ENCODE data around the gene MYH6.
"Not testable (repeated sequence)": the region's sequence is repeated elsewhere in the genome, so short reads cannot be mapped to it uniquely, and the experiment has no call there.

MYH6 gene

GRCh38 chr14:23435543-23436326, 27.7 kb upstream of the MYH6 start, which contains the start of gene MYH7:
MYH7 (minus strand) TSS chr14:23435660; CDS start chr14:23433732, 1,928 bp downstream.
- no peak for DNase-seq

DNA sequence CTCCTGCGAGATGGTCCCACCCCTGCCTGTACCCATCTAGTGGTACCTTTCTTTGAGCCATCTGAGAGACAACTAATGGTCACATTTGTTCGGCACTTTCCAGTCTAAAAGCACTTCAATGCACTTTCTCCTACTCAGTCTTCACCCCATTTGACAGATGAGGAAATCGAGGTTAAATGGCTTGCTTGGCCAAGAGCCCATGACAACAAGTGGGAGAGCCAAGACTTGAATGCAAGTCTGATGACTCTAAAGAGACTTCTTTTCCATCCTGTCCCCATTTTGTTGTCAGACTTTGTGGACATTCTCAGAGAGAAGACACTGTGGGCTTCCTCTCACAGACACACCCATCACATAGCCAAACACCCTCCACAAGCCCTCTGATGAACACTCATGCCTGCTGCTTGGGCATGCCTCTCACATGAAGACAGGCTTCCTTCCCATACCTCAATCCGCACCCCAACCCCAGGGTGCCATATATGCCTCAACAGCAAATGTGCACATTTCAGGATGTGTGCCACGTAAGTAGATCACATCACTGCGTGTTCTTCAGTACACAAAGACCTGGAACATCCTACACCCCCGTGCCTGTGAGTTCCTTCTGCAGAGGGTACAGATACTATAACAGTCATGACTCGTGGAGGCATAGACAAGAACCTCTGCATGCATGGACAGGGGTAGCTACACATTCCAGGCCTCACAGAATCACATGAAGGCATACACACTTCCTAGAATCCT, 26.6 kb upstream of the MYH6 start:
- no peak for DNase-seq

GRCh38 chr14:23433457-23433856, 25.4 kb upstream of the MYH6 start:
- DNase-seq = no peak

GRCh38 chr14:23432946-23433345, 24.9 kb upstream of the MYH6 start:
- no peak for DNase-seq

DNA sequence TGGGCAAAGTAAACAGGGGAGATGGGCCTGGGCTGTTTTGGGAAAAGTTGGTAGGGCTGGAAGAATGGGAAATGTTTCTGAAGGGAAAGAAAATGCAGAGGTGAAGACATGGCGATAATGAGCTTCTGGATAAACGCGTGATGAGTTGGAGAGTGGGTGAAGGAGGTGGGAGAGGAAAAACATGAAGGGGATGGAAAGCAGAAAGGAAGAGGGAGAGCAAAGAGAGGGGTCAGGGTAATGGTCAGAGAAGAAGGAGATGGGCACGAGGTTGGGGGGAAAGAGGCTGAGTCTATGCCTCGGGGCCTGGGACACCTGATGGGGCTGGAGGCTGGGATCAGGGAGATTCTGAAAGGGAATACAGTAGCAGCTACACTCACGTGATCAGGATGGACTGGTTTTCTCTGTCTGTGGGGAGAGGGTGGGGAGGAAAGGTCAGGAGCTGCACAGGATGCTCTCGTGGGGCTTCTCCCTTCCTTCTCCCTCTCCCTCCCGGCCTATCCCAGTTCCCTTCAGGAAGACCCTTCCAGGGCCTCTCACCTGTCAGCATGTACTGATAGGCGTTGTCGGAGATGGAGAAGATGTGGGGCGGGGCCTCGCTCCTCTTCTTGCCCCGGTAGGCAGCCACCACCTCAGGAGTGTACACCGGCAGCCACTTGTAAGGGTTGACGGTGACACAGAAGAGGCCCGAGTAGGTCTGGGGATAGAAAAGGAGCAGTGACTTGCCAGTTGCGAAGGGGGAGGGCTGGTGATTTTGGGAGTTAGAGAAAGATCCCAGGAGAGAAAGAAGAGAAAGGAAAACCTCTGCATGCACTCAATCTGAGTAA, 24.2 kb upstream of the MYH6 start:
- DNase-seq = no peak

- DNase-seq = no peak
These were observed 23.4 kb upstream of the MYH6 start for GRCh38 chr14:23431486-23431885.

- DNase-seq = no peak
These were observed 22.6 kb upstream of the MYH6 start for GRCh38 chr14:23430723-23431085.

DNA sequence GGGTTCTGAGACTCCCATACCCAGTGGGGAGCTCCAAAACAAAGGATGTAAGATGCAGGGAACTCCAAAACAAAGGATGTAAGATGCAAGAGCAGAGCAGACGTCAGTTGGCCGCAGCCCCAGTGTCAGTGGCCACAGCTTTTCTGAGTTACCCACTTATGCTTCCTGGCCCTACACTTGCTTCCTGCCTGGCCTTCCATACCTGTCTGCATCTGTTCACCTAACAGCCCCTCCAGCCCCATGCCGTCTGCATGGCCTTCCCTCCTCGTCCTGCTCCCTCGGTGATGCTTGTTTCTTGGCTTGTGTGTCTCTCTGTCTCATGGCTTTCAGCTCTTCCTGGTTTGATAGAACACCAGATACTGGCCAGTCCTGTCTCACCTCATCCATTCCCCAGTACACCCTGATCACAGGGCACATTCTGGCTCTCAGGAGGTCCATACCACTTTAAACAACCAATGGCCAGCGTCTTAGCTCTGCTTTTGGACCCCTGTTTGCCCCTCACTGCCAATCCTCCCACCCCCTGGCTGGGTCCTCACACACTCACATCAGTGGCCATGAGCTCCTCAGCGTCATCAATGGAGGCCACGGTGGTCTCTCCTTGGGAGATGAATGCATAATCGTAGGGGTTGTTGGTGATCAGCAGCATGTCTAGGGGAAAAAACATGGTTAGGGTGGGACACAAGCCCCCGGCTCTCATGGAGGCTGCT, 22.1 kb upstream of the MYH6 start:
- no peak for DNase-seq

GRCh38 chr14:23428686-23429495, 20.8 kb upstream of the MYH6 start:
- no peak for DNase-seq

DNA sequence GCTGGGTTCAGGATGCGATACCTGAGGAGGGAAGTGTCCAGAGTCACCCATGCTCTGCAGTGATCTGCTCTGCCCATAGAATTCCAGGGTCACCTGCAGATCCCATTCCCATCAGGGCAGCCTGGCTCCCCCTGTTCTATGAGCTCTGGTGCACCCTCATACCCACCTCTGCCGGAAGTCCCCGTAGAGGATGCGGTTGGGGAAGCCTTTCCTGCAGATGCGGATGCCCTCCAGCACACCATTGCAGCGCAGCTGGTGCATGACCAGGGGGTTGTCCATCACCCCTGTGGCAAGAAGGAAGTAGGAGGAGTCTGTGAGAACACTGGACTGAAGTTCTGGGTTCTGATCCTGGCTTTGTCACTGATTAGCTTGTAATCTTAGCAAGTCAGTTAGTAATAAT, 17.7 kb upstream of the MYH6 start:
- not testable (repeated sequence) for DNase-seq

- DNase-seq = no peak
These were observed 17.1 kb upstream of the MYH6 start for GRCh38 chr14:23425169-23425568.

GRCh38 chr14:23423657-23424056, 15.6 kb upstream of the MYH6 start:
- DNase-seq = no peak

- DNase-seq = no peak
These were observed 13.5 kb upstream of the MYH6 start for GRCh38 chr14:23421594-23421993.

DNA sequence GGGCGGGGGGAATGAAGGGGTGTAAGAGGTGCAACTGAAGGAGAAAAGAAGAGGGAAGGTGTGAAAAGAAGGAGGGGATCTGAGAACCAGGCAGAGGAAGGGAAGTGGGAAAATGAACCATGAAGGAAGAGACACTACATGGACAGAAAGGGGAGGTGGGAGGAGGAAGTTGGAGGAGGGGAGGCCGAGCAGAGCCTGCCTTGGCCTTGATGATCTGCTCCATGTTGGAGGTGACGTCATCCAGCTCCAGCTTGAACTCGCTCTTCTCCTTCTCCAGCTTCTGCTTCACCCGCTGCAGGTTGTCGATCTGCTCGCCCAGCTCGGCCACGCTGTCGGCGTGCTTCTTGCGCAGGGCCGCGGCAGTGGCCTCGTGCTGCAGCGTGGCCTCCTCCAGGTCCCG, 11.6 kb upstream of the MYH6 start:
- DNase-seq = not testable (repeated sequence)

- no peak for DNase-seq
These were observed 9.9 kb upstream of the MYH6 start for GRCh38 chr14:23418021-23418420.

DNA sequence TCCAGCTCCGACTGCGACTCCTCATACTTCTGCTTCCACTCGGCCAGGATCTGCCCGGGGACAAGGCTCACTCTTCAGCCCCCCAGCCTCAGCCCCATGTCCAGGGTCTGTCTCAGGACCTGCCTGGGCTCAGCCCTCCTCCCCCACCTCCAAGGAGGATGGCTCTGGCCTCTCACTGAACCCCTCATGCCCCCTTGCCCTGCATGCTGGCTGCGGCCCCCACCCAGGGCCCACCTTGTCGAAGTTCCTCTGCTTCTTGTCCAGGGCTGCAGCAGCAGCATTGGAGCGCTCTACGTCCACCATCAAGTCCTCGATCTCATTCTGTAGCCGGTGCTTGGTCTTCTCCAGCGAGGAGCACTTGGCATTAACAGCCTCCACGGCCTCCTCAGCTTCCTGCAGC, 9.2 kb upstream of the MYH6 start:
- DNase-seq = not testable (repeated sequence)

DNA sequence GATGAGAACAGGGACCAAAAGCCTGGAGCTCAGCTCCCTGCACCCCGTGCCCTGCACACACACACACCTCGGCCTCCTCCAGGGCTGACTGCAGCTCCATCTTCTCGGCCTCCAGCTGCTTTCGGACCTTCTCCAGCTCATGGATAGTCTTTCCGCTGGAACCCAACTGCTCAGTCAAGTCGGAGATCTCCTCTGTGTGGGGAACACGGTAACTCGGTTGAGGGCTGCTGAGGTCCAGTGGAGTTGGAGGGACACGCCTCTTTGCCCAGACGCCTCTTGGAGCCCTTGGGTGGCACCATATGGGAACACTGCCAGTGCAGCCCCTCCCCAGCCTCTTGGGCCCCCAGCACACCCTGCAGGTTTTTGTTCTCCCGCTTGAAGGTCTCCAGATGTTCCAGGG, 8.7 kb upstream of the MYH6 start:
- DNase-seq = no peak

DNA sequence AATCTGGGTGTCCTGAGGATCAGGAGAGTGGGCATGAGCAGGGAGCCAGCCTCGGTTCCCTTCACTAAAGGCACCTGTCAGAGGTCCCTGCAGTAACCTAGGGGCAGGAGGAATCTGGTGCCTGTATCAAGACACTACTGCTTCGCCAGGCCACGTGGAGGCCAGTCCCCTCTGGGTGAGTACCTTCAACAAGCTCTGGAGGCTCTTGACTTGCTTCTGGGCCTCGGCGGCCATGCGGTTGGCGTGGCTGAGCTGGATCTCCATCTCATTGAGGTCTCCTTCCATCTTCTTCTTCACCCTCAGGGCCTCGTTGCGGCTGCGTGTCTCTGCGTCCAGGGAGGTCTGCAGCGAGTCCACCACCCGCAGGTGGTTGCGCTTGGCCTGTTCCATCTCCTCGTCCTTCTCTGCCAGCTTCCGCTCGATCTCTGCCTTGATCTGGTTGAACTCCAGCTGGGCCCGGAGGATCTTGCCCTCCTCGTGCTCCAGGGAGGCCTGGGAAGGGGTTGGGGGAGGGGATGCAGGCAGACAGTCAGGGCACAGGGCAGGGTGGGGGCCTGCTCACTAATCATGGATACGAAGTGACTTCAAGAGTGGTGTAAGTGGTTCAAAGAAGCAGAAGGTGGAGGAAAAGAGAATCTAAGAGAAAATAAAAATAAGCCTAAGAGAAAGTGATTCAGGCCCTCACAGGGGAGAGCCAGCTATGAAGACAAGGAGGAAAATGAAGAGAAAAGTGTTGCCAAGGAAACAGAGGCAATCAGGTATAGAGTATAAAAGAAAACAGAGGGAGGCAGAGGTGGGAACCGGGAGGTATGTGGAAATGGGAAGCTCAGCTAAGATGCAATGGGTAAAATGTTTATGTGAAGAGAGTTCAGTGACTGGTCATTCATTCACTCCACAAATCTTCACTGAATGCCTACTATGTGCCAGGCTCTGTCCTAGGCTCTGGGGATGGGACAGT, 8.0 kb upstream of the MYH6 start:
- no peak for DNase-seq

- DNase-seq = no peak
These were observed 7.1 kb upstream of the MYH6 start for GRCh38 chr14:23414906-23415820.

DNA sequence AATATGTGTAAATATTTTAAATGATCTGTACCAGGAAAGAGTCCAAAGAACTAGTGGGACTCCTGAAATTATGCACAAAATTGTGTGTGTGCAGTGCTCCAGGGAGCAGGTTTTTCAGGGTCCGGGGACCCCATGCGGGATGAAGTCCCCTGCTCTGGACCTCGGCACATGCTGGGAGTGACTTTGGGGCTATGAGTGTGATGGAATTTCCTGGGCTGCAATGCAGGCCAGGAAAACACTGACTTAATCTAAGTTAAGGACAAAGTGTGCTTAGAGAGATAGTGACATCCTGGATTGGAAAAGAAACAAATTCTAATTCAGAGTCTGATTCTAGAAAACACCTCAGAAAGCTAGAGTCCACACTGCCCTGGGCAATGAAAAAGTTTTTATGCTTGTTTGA, 6.2 kb upstream of the MYH6 start:
- no peak for DNase-seq

Measured in NCI-H2081 treated with DMSO at 0.1 percent for 48 hours (cell line).